K562 (cell line): ENCODE results near the gene TLR3. TPM values are rescaled to one million over a fixed set of nuclear protein-coding genes. Genes with fewer than 3 reads are reported as not detected.
A peak's percentile ranks its signal among the peaks of the same experiment; 100 is the strongest.

Experiments
- ATAC-seq: fragments of 200-7000 bp; cut with Tn5 transposase; 3 replicates; pipeline ENCODE4 v1.9.1; 2020; ENCODE audit warnings: moderate library complexity
- BruUV-seq: library from RNA; stranded (reverse); fragments of 400-500 nt; replicated peaks from 2 replicates; lab custom pipeline; 2021; lab: Mats Ljungman, UMichigan
- CTCF ChIA-PET: fragments of 300-600 bp; formaldehyde crosslinking; extraction: SDS; loops from one replicate; lab custom pipeline; 2021; ENCODE audit warnings: low intra/inter-chr PET ratio; lab: Yijun Ruan, JAX
- POLR2A ChIA-PET: fragments of 300-600, 350-650 bp; sonication (Branson Sonifier 250); formaldehyde crosslinking; extraction: SDS; loops from one replicate; lab custom pipeline; 2021; ENCODE audit warnings: antibody characterized with exemption, inconsistent platforms; lab: Yijun Ruan, JAX
- DNase-seq, 4 experiments: peaks; one replicate each; pipeline versions ENCODE4 v3.0.0 to v3.0.0-alpha.2; 2011 to 2018; ENCODE audit warnings: low spot score in 3 of 4, mixed read lengths in 3 of 4; ENCODE audit errors: extremely low read depth in 1 of 4
- FAIRE-seq: peaks from 2 replicates; lab custom pipeline; 2011; peaks lifted over from hg19 to GRCh38; lab: Jason Lieb, UNC
- H2AFZ ChIP-seq: 2 replicates; pipeline ENCODE4 v1.6.0; 2011; ENCODE audit warnings: low read depth, low read length, control low read depth, inconsistent platforms
- H3K27ac ChIP-seq: fragments of 200-600 bp; 3 replicates; pipeline ENCODE4 v1.8.0; 2011; ENCODE audit warnings: low read depth, mild to moderate bottlenecking, control low read depth, inconsistent platforms, low read length, moderate library complexity, mixed read lengths; ENCODE audit errors: extremely low read depth
- H3K27me3 ChIP-seq, 2 experiments: fragments of 300-600 bp in 1 of 2; 2 replicates in 1 of 2; 3 replicates in 1 of 2; pipeline versions ENCODE4 v1.6.0 to v1.8.0; 2011; ENCODE audit warnings: inconsistent platforms in 2 of 2, low read length in 2 of 2, mild to moderate bottlenecking in 1 of 2, mixed read lengths in 1 of 2, moderate library complexity in 1 of 2; ENCODE audit not compliant: control insufficient read depth in 2 of 2, insufficient read depth in 2 of 2
- H3K36me3 ChIP-seq: fragments of 300-600 bp; 3 replicates; pipeline ENCODE4 v1.8.0; 2011; ENCODE audit warnings: mild to moderate bottlenecking, low read length, inconsistent platforms; ENCODE audit not compliant: control insufficient read depth, insufficient read depth
- H3K4me1 ChIP-seq, 2 experiments: fragments of 200-600 bp in 1 of 2; replicated peaks in 1 of 2; 2 replicates in 1 of 2; 3 replicates in 1 of 2; pipeline versions ENCODE4 v1.5.1 to v1.8.0; 2011; ENCODE audit warnings: inconsistent platforms in 2 of 2, low read length in 2 of 2, mild to moderate bottlenecking in 1 of 2, mixed read lengths in 1 of 2, moderate library complexity in 1 of 2; ENCODE audit not compliant: control insufficient read depth in 2 of 2, insufficient read depth in 2 of 2
- H3K4me2 ChIP-seq: 2 replicates; pipeline ENCODE4 v1.6.1; 2011; ENCODE audit warnings: low read length, control low read depth, inconsistent platforms, mixed read lengths; ENCODE audit not compliant: insufficient read depth
- H3K4me3 ChIP-seq: fragments of 200-600 bp; sonication (generic), shearing (Covaris generic); 2 replicates; pipeline ENCODE4 v1.5.1; 2016; ENCODE audit warnings: control low read depth, inconsistent platforms
- H3K79me2 ChIP-seq: fragments of 200-600 bp; 3 replicates; pipeline ENCODE4 v1.8.0; 2011; ENCODE audit warnings: low read length, inconsistent platforms; ENCODE audit not compliant: control insufficient read depth, insufficient read depth
- H3K9ac ChIP-seq, 2 experiments: 2 replicates each; pipeline versions ENCODE4 v1.6.0 to v1.6.1; 2011; ENCODE audit warnings: low read depth in 2 of 2, low read length in 2 of 2, control low read depth in 1 of 2, inconsistent platforms in 1 of 2, mild to moderate bottlenecking in 1 of 2, mixed read lengths in 1 of 2; ENCODE audit not compliant: insufficient read depth in 1 of 2
- H3K9me1 ChIP-seq: one replicate; pipeline ENCODE4 v1.6.0; 2011; ENCODE audit warnings: inconsistent platforms, mild to moderate bottlenecking, low read length, moderate library complexity; ENCODE audit not compliant: control insufficient read depth, insufficient read depth
- H3K9me3 ChIP-seq: replicated peaks from 2 replicates; pipeline ENCODE4 v1.5.1; 2011; ENCODE audit warnings: low read depth, low read length, inconsistent platforms; ENCODE audit not compliant: control insufficient read depth, insufficient read depth
- H4K20me1 ChIP-seq: replicated peaks from 2 replicates; pipeline ENCODE4 v1.6.1; 2011; ENCODE audit warnings: low read length, inconsistent platforms, mixed read lengths; ENCODE audit not compliant: control insufficient read depth, insufficient read depth
- CTCF ChIP-seq, 3 experiments: IDR thresholded peaks in 2 of 3; conservative IDR thresholded peaks in 1 of 3; 2 replicates each; pipeline ENCODE4 v1.5.1; 2011 to 2012; ENCODE audit warnings: low read length in 3 of 3, mild to moderate bottlenecking in 3 of 3, control low read depth in 2 of 3, improper control_type of control experiment in 1 of 3, inconsistent platforms in 1 of 3, low read depth in 1 of 3, mixed read lengths in 1 of 3, moderate library complexity in 1 of 3; ENCODE audit not compliant: insufficient read depth in 2 of 3
- PHB2 ChIP-seq: fragments of 450-650 bp; IDR thresholded peaks from 2 replicates; pipeline ENCODE4 v1.6.1; 2017; ENCODE audit warnings: low read depth
- RAD21 ChIP-seq, 2 experiments: fragments of 250-450 bp in 1 of 2; fragments of 450-650 bp in 1 of 2; sonication (Bioruptor Pico) in 1 of 2; formaldehyde crosslinking in 1 of 2; IDR thresholded peaks in 1 of 2; conservative IDR thresholded peaks in 1 of 2; 2 replicates each; pipeline versions ENCODE4 v1.4.0 to v1.8.0; 2020 to 2022; ENCODE audit warnings: mild to moderate bottlenecking in 2 of 2, moderate library complexity in 1 of 2
- ZNF184 ChIP-seq: sonication (generic); formaldehyde crosslinking; IDR thresholded peaks from 2 replicates; pipeline ENCODE4 v1.5.0; 2020; ENCODE audit warnings: missing genetic modification reagents
- WGBS: fragments of 100-300 bp; shearing (Covaris generic); methylation state at CpG from one replicate; pipeline ENCODE4 v1.1.6; 2016; ENCODE audit warnings: low coverage, mixed read lengths; ENCODE audit not compliant: insufficient coverage; ENCODE audit errors: missing lambda C conversion rate; 5-methylcytosine and 5-hydroxymethylcytosine counted together
- in situ Hi-C: fragments of 300-500 bp; cut with MboI; formaldehyde crosslinking; loops from 4 replicates; pipeline ENCODE4 v1.15.0; 2018; ENCODE audit warnings: inconsistent platforms, mixed read lengths
- intact Hi-C: fragments of 100-400 bp; cut with micrococcal nuclease; formaldehyde crosslinking; loops from 2 replicates; pipeline ENCODE4 v1.14.2; 2022
- polyA plus RNA-seq, 8 experiments: library from polyadenylated mRNA; depleted of rRNA in 4 of 8; stranded (reverse) in 5 of 8; unstranded in 3 of 8; fragments of >200 nt; fragmentation: Nextera tagmentation in 2 of 8; fragmentation: Illumina TruSeq in 1 of 8; extraction: Ambion mirVana in 2 of 8; extraction: Trizol in 1 of 8; gene quantifications; 2 replicates each; pipeline versions ENCODE4 v1.2.1 to v1.2.3, GENCODE V29; 2011 to 2014; ENCODE audit warnings: inconsistent platforms in 1 of 8, missing spikeins in 1 of 8
- total RNA-seq, 7 experiments: library from RNA; depleted of rRNA in 6 of 7; stranded (reverse); fragments of >200 nt in 6 of 7; fragmentation: Illumina TruSeq in 2 of 7; extraction: Trizol in 2 of 7; gene quantifications; 2 replicates each; pipeline versions ENCODE4 v1.2.1 to v1.2.3, GENCODE V29; 2011 to 2021; ENCODE audit warnings: low replicate concordance in 1 of 7

The TLR3 gene
- total and polyA plus RNA-seq, 9 of the 15 experiments (the other 6 are each of a cell fraction or from before 2014, with no cell fraction given), result 0.01 TPM; not detected in 8

GRCh38 chr4:186067757-186068385 lies 1.1 kb upstream of the TLR3 start:
- TF ChIP-seq PHB2 (no peak), CTCF (IDR thresholded peaks at IDR 0.05 in 2 of 3, conservative IDR thresholded peaks at IDR 0.05 in 1 of 3; ENCODE audit: insufficient read depth in 2 of 3, low read depth in 1 of 3, low read length in 3 of 3) (peak in 1 of 3 experiments; percentile 41; a peak in 2 of 6 replicates), RAD21 (CRISPR knock-in tag; conservative IDR thresholded peaks at IDR 0.05 in 1 of 2, IDR thresholded peaks at IDR 0.05 in 1 of 2) (peak; percentile 10 to 37; a peak in 2 of 4 replicates), ZNF184 (CRISPR knock-in tag) (no peak)
- Histone ChIP-seq H3K27me3 (peaks cover 0 to 5% of the 10 kb centered on the region in 2 experiments; a peak in 2 of 5 replicates), H3K4me1 (no peaks in the 10 kb centered on the region), H4K20me1 (no peaks in the 10 kb centered on the region), H2AFZ (no peak overlapping the region), H3K9me3 (no peaks in the 10 kb centered on the region), H3K4me3 (no peak overlapping the region), H3K79me2 (no peaks in the 10 kb centered on the region), H3K9ac (no peak overlapping the region), H3K4me2 (no peak overlapping the region), H3K27ac (no peak overlapping the region), H3K9me1 (no peaks in the 10 kb centered on the region), H3K36me3 (no peaks in the 10 kb centered on the region)
- intact Hi-C loops, result loop anchor here (2.0 to 10.0 kb wide), 2 partner anchors 69 to 187 kb away; no protein-coding TSS in a partner anchor
- POLR2A ChIA-PET, result no interaction called here
- FAIRE-seq (peak; percentile 49), ATAC-seq (peak; percentile 76), DNase-seq (peak in 1 of 4 experiments; percentile 18)
- WGBS, result 0% methylated on average over 9 of the region's 9 CpGs
- BruUV-seq, result no TSS peak
- in situ Hi-C loops, result no loop called here
- CTCF ChIA-PET, result no interaction called here
